Glutamatergic neuron (in vitro differentiated cells): ENCODE results near the gene PRKAR1B. TPM values are rescaled to one million over a fixed set of nuclear protein-coding genes. Genes with fewer than 3 reads are reported as not detected.

Experiments used
- DNase-seq: peaks from one replicate; pipeline ENCODE4 v3.0.0; 2022
- H3K27ac Mint-ChIP-seq: one replicate; pipeline ENCODE4 v1.8.0; 2020; ENCODE audit warnings: mild to moderate bottlenecking, mixed read lengths, inconsistent platforms; ENCODE audit not compliant: unreplicated experiment
- H3K27me3 Mint-ChIP-seq: one replicate; pipeline ENCODE4 v1.8.0; 2020; ENCODE audit warnings: mild to moderate bottlenecking, moderate library complexity, mixed read lengths, inconsistent platforms; ENCODE audit not compliant: unreplicated experiment
- H3K36me3 Mint-ChIP-seq: one replicate; pipeline ENCODE4 v1.8.0; 2020; ENCODE audit warnings: mild to moderate bottlenecking, mixed read lengths, inconsistent platforms; ENCODE audit not compliant: unreplicated experiment
- H3K4me1 Mint-ChIP-seq: one replicate; pipeline ENCODE4 v1.8.0; 2020; ENCODE audit warnings: mild to moderate bottlenecking, low read depth, mixed read lengths, inconsistent platforms; ENCODE audit not compliant: unreplicated experiment
- H3K4me3 Mint-ChIP-seq: one replicate; pipeline ENCODE4 v1.8.0; 2020; ENCODE audit warnings: mild to moderate bottlenecking, mixed read lengths, inconsistent platforms; ENCODE audit not compliant: unreplicated experiment
- H3K9me3 Mint-ChIP-seq: one replicate; pipeline ENCODE4 v1.8.0; 2020; ENCODE audit warnings: mild to moderate bottlenecking, moderate library complexity, mixed read lengths, inconsistent platforms; ENCODE audit not compliant: unreplicated experiment
- total RNA-seq: library from RNA; stranded (reverse); fragmentation: NEBNext Ultra II Directional; extraction: Animal tissue kit (Norgen Biotek cat#: 25700); gene quantifications from one replicate; pipeline ENCODE4 v1.2.1, GENCODE V29; 2021; ENCODE audit not compliant: unreplicated experiment
- TF ChIP-seq, protein P1 (sequence below): fragments of 200-600 bp; sonication (generic); IDR thresholded peaks from one replicate; pipeline ENCODE4 v1.5.0; 2021; ENCODE audit not compliant: partially characterized antibody, unreplicated experiment

PRKAR1B gene
- total RNA-seq, 1 donor from 2014 or later, result 12.8 TPM

DNA sequence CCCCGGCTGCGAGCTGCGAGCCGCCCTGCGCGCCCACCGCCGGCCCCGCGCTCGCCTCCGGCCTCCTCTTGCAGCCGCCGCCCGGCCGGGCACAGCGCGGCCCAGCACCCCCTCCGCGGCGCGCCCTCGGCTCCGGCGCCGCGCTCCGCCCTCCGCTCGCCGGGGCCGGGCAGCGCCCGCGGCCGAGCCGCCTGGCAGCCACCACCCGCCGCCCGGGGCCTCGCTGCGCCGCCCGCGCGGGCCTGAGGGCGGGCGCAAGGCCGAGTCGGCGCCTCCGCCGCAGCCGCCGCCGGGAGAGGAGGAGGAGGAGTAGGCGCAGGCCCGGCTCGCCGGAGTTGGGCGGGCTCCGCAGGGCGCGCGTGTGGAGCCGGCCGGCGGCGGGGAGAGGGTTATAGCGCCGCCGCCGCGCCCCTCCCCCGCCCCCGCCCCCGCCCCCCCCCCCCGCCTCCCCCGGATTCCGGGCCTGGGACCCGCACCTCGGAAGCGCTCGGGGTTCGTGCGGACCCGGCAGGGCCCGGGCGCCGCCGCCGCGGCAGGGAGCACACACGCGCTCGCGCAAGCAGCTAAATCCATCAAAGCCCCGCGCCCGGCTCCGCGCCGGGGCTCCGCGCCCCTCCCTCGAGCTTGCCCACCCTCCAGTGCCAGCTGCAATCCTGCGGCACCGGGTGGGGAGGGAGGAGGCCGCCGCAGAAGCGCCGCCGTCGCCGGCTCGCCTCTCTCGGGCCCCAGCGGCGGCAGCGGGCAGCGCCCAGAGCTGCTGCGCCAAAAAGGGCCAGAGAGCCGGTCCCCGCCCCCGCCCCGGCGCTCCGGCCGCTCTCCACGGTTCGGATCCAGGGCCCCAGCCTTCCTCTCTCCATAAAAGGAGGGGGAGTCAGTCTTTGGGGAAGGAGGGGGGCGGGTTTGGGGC lies 207.3 kb downstream of the PRKAR1B start, which contains the start of gene PDGFA:
PDGFA (minus strand) TSS at position 363 of the 907 bp plus-strand sequence. CDS start 845 bp downstream, outside the sequence.
- H3K4me1 Mint-ChIP-seq, result peaks cover 12% of the 10 kb centered on the region
- peaks cover 3% of the 10 kb centered on the region for H3K9me3 Mint-ChIP-seq
- H3K27ac Mint-ChIP-seq, result no peak within 1 kb of the TSS
- no peaks in the 10 kb centered on the region for H3K36me3 Mint-ChIP-seq
- TF ChIP-seq, protein P1, sequence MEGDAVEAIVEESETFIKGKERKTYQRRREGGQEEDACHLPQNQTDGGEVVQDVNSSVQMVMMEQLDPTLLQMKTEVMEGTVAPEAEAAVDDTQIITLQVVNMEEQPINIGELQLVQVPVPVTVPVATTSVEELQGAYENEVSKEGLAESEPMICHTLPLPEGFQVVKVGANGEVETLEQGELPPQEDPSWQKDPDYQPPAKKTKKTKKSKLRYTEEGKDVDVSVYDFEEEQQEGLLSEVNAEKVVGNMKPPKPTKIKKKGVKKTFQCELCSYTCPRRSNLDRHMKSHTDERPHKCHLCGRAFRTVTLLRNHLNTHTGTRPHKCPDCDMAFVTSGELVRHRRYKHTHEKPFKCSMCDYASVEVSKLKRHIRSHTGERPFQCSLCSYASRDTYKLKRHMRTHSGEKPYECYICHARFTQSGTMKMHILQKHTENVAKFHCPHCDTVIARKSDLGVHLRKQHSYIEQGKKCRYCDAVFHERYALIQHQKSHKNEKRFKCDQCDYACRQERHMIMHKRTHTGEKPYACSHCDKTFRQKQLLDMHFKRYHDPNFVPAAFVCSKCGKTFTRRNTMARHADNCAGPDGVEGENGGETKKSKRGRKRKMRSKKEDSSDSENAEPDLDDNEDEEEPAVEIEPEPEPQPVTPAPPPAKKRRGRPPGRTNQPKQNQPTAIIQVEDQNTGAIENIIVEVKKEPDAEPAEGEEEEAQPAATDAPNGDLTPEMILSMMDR, result peak; percentile 15
- peaks cover 23% of the 10 kb centered on the region for H3K27me3 Mint-ChIP-seq
- peak; percentile 65 for DNase-seq
- peak within 1 kb of the TSS; percentile 90 for H3K4me3 Mint-ChIP-seq

GRCh38 chr7:518630-519483 lies 208.2 kb downstream of the PRKAR1B start:
- Mint-ChIP-seq H3K36me3 (no peaks in the 10 kb centered on the region), H3K27ac (no peak overlapping the region), H3K27me3 (peaks cover 22% of the 10 kb centered on the region), H3K9me3 (peaks cover under 1% of the 10 kb centered on the region), H3K4me1 (peaks cover 10% of the 10 kb centered on the region), H3K4me3 (peak overlapping the region; percentile 90)
- DNase-seq, result peak; percentile 79
- TF ChIP-seq, protein P1, result no peak

GRCh38 chr7:517774-518629 lies 209.1 kb downstream of the PRKAR1B start:
- Mint-ChIP-seq H3K4me1 (peaks cover 14% of the 10 kb centered on the region), H3K36me3 (no peaks in the 10 kb centered on the region), H3K9me3 (peaks cover 2% of the 10 kb centered on the region), H3K27me3 (peaks cover 22% of the 10 kb centered on the region), H3K27ac (no peak overlapping the region), H3K4me3 (peak overlapping the region; percentile 90)
- TF ChIP-seq, protein P1, result no peak
- DNase-seq, result peak; percentile 48

DNA sequence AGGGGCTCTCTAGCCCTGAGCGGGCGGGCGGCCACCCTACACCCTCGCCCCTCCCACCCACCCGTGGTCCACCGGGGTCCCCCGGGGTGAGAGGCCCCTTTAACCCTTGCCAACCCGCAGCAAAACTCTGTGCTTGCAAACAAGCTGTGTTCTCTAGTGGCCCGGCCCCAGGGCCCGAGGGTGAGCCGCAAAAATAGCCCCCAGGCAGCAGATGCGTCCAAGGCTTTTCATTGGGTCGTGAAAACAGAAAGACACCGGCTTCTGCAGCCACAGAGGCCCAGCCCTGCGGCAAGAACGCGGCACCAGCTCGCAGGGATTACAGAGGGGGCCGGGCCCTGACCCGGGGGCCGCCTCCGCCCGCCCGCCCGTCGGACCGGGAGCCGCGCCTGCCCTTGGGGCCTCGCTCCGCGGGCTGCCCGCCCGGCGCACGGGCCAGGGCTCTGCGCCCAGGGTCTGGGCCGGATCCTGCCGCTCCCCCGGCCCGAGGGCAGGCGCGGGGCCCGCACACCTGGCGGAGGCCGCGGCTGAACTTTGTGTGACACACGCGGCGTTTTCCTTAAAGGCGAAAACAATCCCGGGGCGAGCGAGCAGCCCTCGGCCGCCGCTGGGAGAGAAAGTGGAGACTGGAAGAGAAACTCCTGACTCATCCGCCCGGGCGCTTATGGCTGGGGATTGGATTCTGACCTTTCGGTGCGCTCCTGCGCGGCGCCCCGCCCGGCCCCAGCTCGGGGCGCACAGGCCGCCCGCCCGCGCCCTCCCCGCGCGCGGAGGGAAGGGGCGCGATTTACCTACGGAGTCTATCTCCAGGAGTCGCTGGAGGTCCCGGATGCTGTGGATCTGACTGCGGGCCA lies 210.2 kb downstream of the PRKAR1B start:
- H3K27ac Mint-ChIP-seq, result no peak overlapping the region
- no peak overlapping the region for H3K4me3 Mint-ChIP-seq
- H3K4me1 Mint-ChIP-seq, result peaks cover 14% of the 10 kb centered on the region
- H3K27me3 Mint-ChIP-seq, result peaks cover 22% of the 10 kb centered on the region
- H3K9me3 Mint-ChIP-seq, result peaks cover 2% of the 10 kb centered on the region
- no peaks in the 10 kb centered on the region for H3K36me3 Mint-ChIP-seq
- peak; percentile 55 for DNase-seq
- TF ChIP-seq, protein P1, result no peak
